ENCODE data around the gene SYTL4.

SYTL4 gene

DNA sequence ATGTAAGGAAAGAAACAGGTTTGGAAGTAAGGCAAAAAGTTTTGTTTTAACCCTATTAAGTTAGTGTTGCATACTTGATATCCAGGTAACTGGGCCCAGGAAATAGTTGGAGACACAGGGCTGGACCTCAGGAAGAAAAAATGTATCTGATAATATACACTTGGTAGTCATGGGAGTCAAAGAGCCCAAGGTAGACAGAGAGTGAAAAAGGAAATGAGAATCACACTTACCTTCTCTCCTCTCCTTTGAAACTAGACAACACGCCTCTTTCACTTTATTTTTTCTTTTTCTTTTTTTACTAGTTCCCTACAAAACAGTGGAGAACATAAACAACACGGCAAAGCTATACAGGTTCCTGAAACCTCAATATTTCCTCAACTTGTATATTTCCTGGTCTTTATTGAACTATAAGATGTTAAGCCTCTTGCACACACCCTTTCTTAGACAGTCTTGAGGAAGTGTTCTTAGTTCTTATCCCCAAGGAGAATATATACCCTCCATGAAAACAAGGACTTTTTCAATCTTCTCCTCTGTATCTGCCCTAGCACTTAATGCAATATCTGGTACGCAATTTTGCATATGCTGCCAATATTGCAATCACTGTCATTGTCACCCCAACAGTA lies 27.2 kb downstream of the SYTL4 start:
- Histone ChIP-seq H3K9ac (ENCODE audit: low read depth, low read length, poor library complexity, severe bottlenecking) (no peak overlapping the region), H2AFZ (ENCODE audit: low read length) (no peak overlapping the region), H3K79me2 (ENCODE audit: insufficient read depth, low read length) (no peaks in the 10 kb centered on the region), H3K4me1 (ENCODE audit: insufficient read depth, low read length, poor library complexity, severe bottlenecking) (no peaks in the 10 kb centered on the region), H3K27me3 (ENCODE audit: insufficient read depth, low read length, poor library complexity, severe bottlenecking) (no peaks in the 10 kb centered on the region), H4K20me1 (ENCODE audit: insufficient read depth, low read length, poor library complexity, severe bottlenecking) (no peaks in the 10 kb centered on the region), H3K36me3 (ENCODE audit: insufficient read depth, low read length) (no peaks in the 10 kb centered on the region), H3K4me3 (ENCODE audit: low read length, poor library complexity, severe bottlenecking) (no peak overlapping the region), H3K4me2 (ENCODE audit: low read depth, low read length, poor library complexity, severe bottlenecking) (no peak overlapping the region), H3K9me3 (ENCODE audit: insufficient read depth, low read depth, low read length) (no peaks in the 10 kb centered on the region), H3F3A (ENCODE audit: low read depth) (no peaks in the 10 kb centered on the region), H3K9me2 (replicated peaks; ENCODE audit: low read depth, low read length) (no peaks in the 10 kb centered on the region)
- TF ChIP-seq EZH2phosphoT487 (IDR thresholded peaks at IDR 0.05; ENCODE audit: borderline replicate concordance): no peak
- TF ChIP-seq, protein P1, sequence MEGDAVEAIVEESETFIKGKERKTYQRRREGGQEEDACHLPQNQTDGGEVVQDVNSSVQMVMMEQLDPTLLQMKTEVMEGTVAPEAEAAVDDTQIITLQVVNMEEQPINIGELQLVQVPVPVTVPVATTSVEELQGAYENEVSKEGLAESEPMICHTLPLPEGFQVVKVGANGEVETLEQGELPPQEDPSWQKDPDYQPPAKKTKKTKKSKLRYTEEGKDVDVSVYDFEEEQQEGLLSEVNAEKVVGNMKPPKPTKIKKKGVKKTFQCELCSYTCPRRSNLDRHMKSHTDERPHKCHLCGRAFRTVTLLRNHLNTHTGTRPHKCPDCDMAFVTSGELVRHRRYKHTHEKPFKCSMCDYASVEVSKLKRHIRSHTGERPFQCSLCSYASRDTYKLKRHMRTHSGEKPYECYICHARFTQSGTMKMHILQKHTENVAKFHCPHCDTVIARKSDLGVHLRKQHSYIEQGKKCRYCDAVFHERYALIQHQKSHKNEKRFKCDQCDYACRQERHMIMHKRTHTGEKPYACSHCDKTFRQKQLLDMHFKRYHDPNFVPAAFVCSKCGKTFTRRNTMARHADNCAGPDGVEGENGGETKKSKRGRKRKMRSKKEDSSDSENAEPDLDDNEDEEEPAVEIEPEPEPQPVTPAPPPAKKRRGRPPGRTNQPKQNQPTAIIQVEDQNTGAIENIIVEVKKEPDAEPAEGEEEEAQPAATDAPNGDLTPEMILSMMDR (conservative IDR thresholded peaks at IDR 0.05; ENCODE audit: low read length): no peak

DNA sequence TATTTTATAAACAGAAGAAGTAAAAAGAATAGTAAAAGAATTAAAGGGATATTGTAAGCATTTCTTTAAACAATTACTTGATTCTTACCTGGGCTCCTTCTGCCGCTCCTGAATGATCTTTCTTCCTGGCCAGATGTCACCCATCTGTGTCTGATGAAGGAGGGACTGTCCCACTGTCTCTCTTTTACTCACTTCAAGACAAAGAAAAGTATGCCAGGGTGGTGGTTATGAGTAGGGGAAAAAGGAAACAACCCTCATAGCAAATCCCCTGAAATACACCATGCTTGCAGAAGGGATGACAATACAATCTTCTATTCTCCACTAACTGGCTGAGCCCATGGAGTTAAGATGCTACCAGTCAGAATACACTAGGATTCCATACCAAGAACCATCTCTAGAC lies 31.1 kb downstream of the SYTL4 start:
- no peaks in the 10 kb centered on the region for H3K36me3 ChIP-seq (ENCODE audit: insufficient read depth, low read length)
- no peaks in the 10 kb centered on the region for H3K27me3 ChIP-seq (ENCODE audit: insufficient read depth, low read length, poor library complexity, severe bottlenecking)
- H3K9me2 ChIP-seq (replicated peaks; ENCODE audit: low read depth, low read length): no peaks in the 10 kb centered on the region
- H3F3A ChIP-seq (ENCODE audit: low read depth): no peaks in the 10 kb centered on the region
- no peak overlapping the region for H2AFZ ChIP-seq (ENCODE audit: low read length)
- no peak overlapping the region for H3K4me3 ChIP-seq (ENCODE audit: low read length, poor library complexity, severe bottlenecking)
- H3K4me1 ChIP-seq (ENCODE audit: insufficient read depth, low read length, poor library complexity, severe bottlenecking): no peaks in the 10 kb centered on the region
- H3K4me2 ChIP-seq (ENCODE audit: low read depth, low read length, poor library complexity, severe bottlenecking): no peak overlapping the region
- H4K20me1 ChIP-seq (ENCODE audit: insufficient read depth, low read length, poor library complexity, severe bottlenecking): no peaks in the 10 kb centered on the region
- no peak for TF ChIP-seq EZH2phosphoT487 (IDR thresholded peaks at IDR 0.05; ENCODE audit: borderline replicate concordance)
- TF ChIP-seq, protein P1 (conservative IDR thresholded peaks at IDR 0.05; ENCODE audit: low read length): no peak
- no peak overlapping the region for H3K9ac ChIP-seq (ENCODE audit: low read depth, low read length, poor library complexity, severe bottlenecking)
- no peaks in the 10 kb centered on the region for H3K9me3 ChIP-seq (ENCODE audit: insufficient read depth, low read depth, low read length)
- H3K79me2 ChIP-seq (ENCODE audit: insufficient read depth, low read length): no peaks in the 10 kb centered on the region

DNA sequence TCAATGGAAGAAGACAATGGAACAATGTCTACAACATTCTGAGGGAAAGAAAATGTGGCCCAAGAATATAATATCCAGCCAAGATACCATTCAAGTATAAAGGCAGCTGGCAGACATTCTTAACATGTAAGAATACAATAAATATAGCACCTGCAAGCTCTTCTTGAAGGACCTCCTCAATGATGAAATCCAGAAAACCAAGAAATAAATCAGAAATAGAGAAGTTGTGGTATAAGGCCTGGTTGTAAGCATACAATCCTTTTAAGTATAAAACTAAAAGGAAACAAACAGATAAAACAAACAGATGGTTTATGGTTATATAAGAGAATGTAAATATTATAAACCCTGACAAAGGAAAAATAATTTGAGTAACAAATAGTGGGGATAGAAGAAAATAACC lies 33.4 kb downstream of the SYTL4 start:
- Histone ChIP-seq H3K79me2 (ENCODE audit: insufficient read depth, low read length) (no peaks in the 10 kb centered on the region), H3K27me3 (ENCODE audit: insufficient read depth, low read length, poor library complexity, severe bottlenecking) (no peaks in the 10 kb centered on the region), H3K4me2 (ENCODE audit: low read depth, low read length, poor library complexity, severe bottlenecking) (no peak overlapping the region), H3K4me1 (ENCODE audit: insufficient read depth, low read length, poor library complexity, severe bottlenecking) (no peaks in the 10 kb centered on the region), H2AFZ (ENCODE audit: low read length) (no peak overlapping the region), H3F3A (ENCODE audit: low read depth) (no peaks in the 10 kb centered on the region), H3K36me3 (ENCODE audit: insufficient read depth, low read length) (no peaks in the 10 kb centered on the region), H3K9ac (ENCODE audit: low read depth, low read length, poor library complexity, severe bottlenecking) (no peak overlapping the region), H3K9me2 (replicated peaks; ENCODE audit: low read depth, low read length) (no peaks in the 10 kb centered on the region), H3K4me3 (ENCODE audit: low read length, poor library complexity, severe bottlenecking) (no peak overlapping the region), H4K20me1 (ENCODE audit: insufficient read depth, low read length, poor library complexity, severe bottlenecking) (no peaks in the 10 kb centered on the region), H3K9me3 (ENCODE audit: insufficient read depth, low read depth, low read length) (no peaks in the 10 kb centered on the region)
- no peak for TF ChIP-seq EZH2phosphoT487 (IDR thresholded peaks at IDR 0.05; ENCODE audit: borderline replicate concordance)
- TF ChIP-seq, protein P1 (conservative IDR thresholded peaks at IDR 0.05; ENCODE audit: low read length): no peak
